ENCODE measurements around the gene ZNF142. TPM values are rescaled to one million over a fixed set of nuclear protein-coding genes. Genes with fewer than 3 reads are reported as not detected.

ZNF142 gene
- total RNA-seq, 1 donor from 2014 or later: 43.1 TPM

DNA sequence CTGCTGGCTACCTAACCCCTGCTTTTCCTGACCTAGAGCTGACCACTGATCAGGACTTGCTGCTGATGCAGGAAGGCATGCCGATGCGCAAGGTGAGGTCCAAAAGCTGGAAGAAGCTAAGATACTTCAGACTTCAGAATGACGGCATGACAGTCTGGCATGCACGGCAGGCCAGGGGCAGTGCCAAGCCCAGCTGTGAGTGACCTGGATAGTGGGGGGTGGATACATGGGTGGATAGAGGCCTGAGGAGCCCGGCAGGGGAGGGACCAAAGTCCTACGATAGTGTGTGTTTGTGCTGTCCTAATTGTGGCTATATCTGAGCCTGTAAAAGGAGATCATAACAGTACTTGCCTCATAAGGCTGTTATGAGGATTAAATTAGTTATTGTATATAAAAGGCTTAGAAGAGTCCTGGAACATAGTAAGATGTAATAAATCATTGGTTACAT is 43.5 kb downstream of the ZNF142 start:
- Mint-ChIP-seq H3K36me3 (ENCODE audit: insufficient read depth) (no peaks in the 10 kb centered on the region), H3K4me1 (ENCODE audit: low read depth) (no peaks in the 10 kb centered on the region), H3K4me3 (ENCODE audit: low read depth) (no peak overlapping the region), H3K27ac (no peak overlapping the region), H3K9me3 (ENCODE audit: low read depth) (no peaks in the 10 kb centered on the region), H3K27me3 (no peaks in the 10 kb centered on the region)
- no peak for DNase-seq (ENCODE audit: low spot score, unreplicated experiment)
- TF ChIP-seq CTCF (IDR thresholded peaks at IDR 0.05; ENCODE audit: unreplicated experiment): no peak

- no peaks in the 10 kb centered on the region for H3K4me1 Mint-ChIP-seq (ENCODE audit: low read depth)
- no peaks in the 10 kb centered on the region for H3K9me3 Mint-ChIP-seq (ENCODE audit: low read depth)
- DNase-seq (ENCODE audit: low spot score, unreplicated experiment): no peak
- H3K27ac Mint-ChIP-seq: no peak within 1 kb of the TSS
- H3K36me3 Mint-ChIP-seq (ENCODE audit: insufficient read depth): no peaks in the 10 kb centered on the region
- H3K4me3 Mint-ChIP-seq (ENCODE audit: low read depth): no peak within 1 kb of the TSS
- peaks cover 4% of the 10 kb centered on the region for H3K27me3 Mint-ChIP-seq
- no peak for TF ChIP-seq CTCF (IDR thresholded peaks at IDR 0.05; ENCODE audit: unreplicated experiment)
Observed at GRCh38 chr2:218607436-218608115, 51.8 kb downstream of the ZNF142 start, which contains the start of gene PLCD4. Gene PLCD4, plus strand, starts transcription at chr2:218607899. Its CDS starts 7,841 bp downstream, at chr2:218615740.

DNA sequence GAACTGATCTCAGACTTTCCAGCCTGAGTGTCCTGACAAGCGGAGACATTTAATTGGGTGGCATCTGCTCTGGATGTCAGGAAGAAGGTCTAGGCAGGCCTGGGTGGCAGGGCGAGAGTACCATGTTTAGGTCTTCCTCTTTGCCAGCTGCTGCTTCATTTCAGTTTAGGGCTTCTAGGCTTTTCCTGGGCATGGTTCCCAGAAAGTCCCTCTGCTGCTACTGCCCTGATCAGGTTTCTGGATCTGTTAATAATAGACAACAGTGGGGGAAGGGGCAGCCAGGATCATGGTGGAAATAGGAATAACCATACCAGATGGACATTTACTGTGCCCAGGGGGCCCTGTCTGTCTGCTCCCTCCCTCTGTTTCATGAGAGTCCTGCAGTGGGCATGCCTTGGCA is 54.0 kb downstream of the ZNF142 start:
- Mint-ChIP-seq H3K9me3 (ENCODE audit: low read depth) (no peaks in the 10 kb centered on the region), H3K27me3 (peaks cover 4% of the 10 kb centered on the region), H3K4me1 (ENCODE audit: low read depth) (no peaks in the 10 kb centered on the region), H3K4me3 (ENCODE audit: low read depth) (no peak overlapping the region), H3K36me3 (ENCODE audit: insufficient read depth) (no peaks in the 10 kb centered on the region), H3K27ac (no peak overlapping the region)
- no peak for DNase-seq (ENCODE audit: low spot score, unreplicated experiment)
- TF ChIP-seq CTCF (IDR thresholded peaks at IDR 0.05; ENCODE audit: unreplicated experiment): no peak

Other genes starting within 250 kb of the ZNF142 start
- 281 and 305 TPM in 2 replicates for gene VIL1, start 240.5 kb downstream of the ZNF142 start, total RNA-seq
- 25.5 and 26.4 TPM in 2 replicates for gene USP37, start 91.3 kb downstream of the ZNF142 start, total RNA-seq
- gene CNOT9, start 90.8 kb downstream of the ZNF142 start, total RNA-seq: 71.0 and 72.3 TPM in 2 replicates
- 0.38 and 0.62 TPM in 2 replicates for gene PLCD4, start 51.7 kb downstream of the ZNF142 start, total RNA-seq
- gene BCS1L, start 60 bp upstream of the ZNF142 start, total RNA-seq: 45.8 and 49.9 TPM in 2 replicates
- 27.1 and 28.7 TPM in 2 replicates for gene RNF25, start 12.4 kb upstream of the ZNF142 start, total RNA-seq
- gene STK36, start 12.5 kb upstream of the ZNF142 start, total RNA-seq: 137 and 138 TPM in 2 replicates
- gene TTLL4, start 51.2 kb upstream of the ZNF142 start, total RNA-seq: 92.1 and 93.4 TPM in 2 replicates
- 15.1 and 16.4 TPM in 2 replicates for gene CYP27A1, start 122.5 kb upstream of the ZNF142 start, total RNA-seq
- not detected in 2 replicates for gene PRKAG3, start 172.2 kb upstream of the ZNF142 start, total RNA-seq
- gene WNT6, start 200.2 kb upstream of the ZNF142 start, total RNA-seq: 0.72 and 1.5 TPM in 2 replicates
- not detected in 2 replicates for gene WNT10A, start 221.2 kb upstream of the ZNF142 start, total RNA-seq